GM12865 (cell line): ENCODE measurements around the gene MPDU1.

ENCODE experiments used
- DNase-seq: peaks from one replicate; pipeline ENCODE4 v3.0.0; 2010; ENCODE audit warnings: low read depth
- H3K4me3 ChIP-seq: 2 replicates; pipeline ENCODE4 v1.5.1; 2011; ENCODE audit warnings: mild to moderate bottlenecking, low read depth, low read length, control low read depth
- TF ChIP-seq, protein P1 (sequence below): IDR thresholded peaks from 2 replicates; pipeline ENCODE4 v1.5.1; 2011; ENCODE audit warnings: low read length, control low read depth, low read depth, inconsistent platforms; ENCODE audit not compliant: insufficient read depth; ENCODE audit errors: missing control alignments

Gene MPDU1

GRCh38 chr17:7583253-7584109, at the start of gene MPDU1:
TSS of gene MPDU1 (plus strand) at chr17:7583852. CDS start at chr17:7583863, 11 bp downstream.
- H3K4me3 ChIP-seq, result peak within 1 kb of the TSS; percentile 91
- peak; percentile 97 for DNase-seq
- TF ChIP-seq, protein P1, sequence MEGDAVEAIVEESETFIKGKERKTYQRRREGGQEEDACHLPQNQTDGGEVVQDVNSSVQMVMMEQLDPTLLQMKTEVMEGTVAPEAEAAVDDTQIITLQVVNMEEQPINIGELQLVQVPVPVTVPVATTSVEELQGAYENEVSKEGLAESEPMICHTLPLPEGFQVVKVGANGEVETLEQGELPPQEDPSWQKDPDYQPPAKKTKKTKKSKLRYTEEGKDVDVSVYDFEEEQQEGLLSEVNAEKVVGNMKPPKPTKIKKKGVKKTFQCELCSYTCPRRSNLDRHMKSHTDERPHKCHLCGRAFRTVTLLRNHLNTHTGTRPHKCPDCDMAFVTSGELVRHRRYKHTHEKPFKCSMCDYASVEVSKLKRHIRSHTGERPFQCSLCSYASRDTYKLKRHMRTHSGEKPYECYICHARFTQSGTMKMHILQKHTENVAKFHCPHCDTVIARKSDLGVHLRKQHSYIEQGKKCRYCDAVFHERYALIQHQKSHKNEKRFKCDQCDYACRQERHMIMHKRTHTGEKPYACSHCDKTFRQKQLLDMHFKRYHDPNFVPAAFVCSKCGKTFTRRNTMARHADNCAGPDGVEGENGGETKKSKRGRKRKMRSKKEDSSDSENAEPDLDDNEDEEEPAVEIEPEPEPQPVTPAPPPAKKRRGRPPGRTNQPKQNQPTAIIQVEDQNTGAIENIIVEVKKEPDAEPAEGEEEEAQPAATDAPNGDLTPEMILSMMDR, result no peak

DNA sequence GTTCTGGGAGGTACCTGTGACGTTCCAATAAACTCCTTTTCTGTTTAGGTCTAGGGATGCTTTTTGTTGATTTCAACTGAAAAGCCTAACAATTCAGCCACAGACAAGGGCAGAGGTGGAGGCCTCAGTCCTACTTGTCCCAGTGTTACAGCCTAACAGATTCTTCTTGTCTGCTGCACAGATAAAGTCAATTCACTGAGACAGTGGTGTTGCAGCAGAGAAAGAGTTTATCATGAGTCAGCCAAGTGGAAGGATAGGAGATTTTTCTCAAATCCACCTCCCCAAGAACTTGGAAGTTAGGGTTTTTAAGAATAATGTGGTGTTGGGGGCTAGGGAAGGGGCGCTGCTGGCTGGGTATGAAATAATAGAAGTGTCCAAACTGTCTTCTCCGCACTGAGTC, 45.6 kb upstream of the MPDU1 start:
- TF ChIP-seq, protein P1, result no peak
- no peak for DNase-seq
- H3K4me3 ChIP-seq, result no peak overlapping the region

- TF ChIP-seq, protein P1, result no peak
- DNase-seq, result no peak
- no peak overlapping the region for H3K4me3 ChIP-seq
Observed at GRCh38 chr17:7538891-7539545, 44.6 kb upstream of the MPDU1 start.

GRCh38 chr17:7541074-7541621, 42.5 kb upstream of the MPDU1 start:
- TF ChIP-seq, protein P1, result no peak
- H3K4me3 ChIP-seq, result no peak overlapping the region
- DNase-seq, result no peak

DNA sequence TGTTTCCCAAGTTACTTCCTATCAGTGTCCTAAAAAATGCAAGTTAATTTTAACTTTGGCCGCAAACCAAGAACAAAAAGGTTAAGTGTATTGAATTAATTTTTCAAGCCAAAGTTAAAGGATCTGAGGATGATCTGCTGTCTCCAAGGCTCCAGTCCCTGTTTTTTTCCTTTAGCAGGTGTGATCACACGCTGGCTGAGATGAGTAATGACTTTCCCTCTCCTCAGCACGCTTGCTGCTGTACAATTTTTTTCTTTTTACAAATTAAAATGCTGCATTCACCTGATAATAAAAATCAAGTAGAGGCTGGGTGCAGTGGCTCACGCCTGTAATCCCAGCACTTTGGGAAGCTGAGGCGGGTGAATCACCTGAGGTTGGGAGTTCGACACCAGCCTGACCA, 38.7 kb upstream of the MPDU1 start:
- no peak for DNase-seq
- no peak overlapping the region for H3K4me3 ChIP-seq
- TF ChIP-seq, protein P1, result no peak

DNA sequence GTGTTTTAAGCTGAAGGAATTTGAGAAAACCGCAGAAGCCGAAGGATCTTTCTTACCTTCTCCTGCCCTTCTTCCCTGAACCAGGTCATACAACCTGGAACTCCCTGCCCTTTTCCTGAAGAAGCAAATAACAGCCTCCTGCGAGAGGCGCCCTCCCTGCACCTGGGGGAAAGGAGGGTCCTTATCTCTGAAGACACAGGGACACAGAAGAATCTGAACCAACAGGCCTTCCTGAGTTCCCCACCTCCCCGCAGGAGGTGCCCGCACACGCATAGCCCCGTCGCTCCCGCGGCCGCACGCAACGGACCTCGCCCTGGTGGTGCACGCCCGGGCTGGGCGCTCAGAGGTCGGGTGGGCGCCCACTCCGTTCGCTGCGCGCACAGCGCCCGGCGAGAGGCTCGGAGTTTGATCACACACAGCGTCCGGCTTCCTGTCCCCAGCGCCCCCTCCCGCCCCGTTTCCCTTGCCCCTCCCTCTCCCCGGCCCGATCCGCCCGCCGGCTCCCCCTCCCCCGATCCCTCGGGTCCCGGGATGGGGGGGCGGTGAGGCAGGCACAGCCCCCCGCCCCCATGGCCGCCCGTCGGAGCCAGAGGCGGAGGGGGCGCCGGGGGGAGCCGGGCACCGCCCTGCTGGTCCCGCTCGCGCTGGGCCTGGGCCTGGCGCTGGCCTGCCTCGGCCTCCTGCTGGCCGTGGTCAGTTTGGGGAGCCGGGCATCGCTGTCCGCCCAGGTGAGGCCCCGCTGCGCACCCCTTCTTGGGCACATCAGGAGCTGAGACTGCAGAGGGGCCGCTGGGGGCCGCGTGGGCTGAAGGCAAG, 34.9 kb upstream of the MPDU1 start, which contains the start of gene TNFSF12:
Gene TNFSF12, plus strand, starts transcription at position 474 of the 816 bp plus-strand sequence. Its CDS starts 96 bp downstream, at position 570.
- no peak for DNase-seq
- TF ChIP-seq, protein P1, result no peak
- H3K4me3 ChIP-seq, result peak within 1 kb of the TSS; percentile 46
